GM23338 (cell line): ENCODE measurements around the gene HES3.

Experiments
- CREB1 ChIP-seq: fragments of 250-450 bp; sonication (Bioruptor Pico); IDR thresholded peaks from 2 replicates; pipeline ENCODE4 v1.5.0; 2020; ENCODE audit warnings: low read depth, mild to moderate bottlenecking, moderate library complexity
- EZH2phosphoT487 ChIP-seq: fragments of 200-600 bp; sonication (generic); IDR thresholded peaks from one replicate; pipeline ENCODE4 v1.8.1; 2018; ENCODE audit warnings: antibody characterized with exemption; ENCODE audit not compliant: unreplicated experiment
- POLR2AphosphoS5 ChIP-seq: IDR thresholded peaks from 2 replicates; pipeline ENCODE4 v1.6.1; 2016; ENCODE audit warnings: antibody characterized with exemption, low read depth
- TF ChIP-seq, protein P1 (sequence below), 2 experiments: fragments of 200-600 bp in 1 of 2; sonication (generic) in 1 of 2; conservative IDR thresholded peaks; 2 replicates each; pipeline versions ENCODE4 v1.5.1 to v1.6.1; 2016 to 2017; ENCODE audit warnings: antibody characterized with exemption in 2 of 2, low read depth in 2 of 2, mild to moderate bottlenecking in 2 of 2, moderate library complexity in 1 of 2
- TF ChIP-seq, protein P2 (sequence below): fragments of 250-450 bp; sonication (Bioruptor Pico); IDR thresholded peaks from 2 replicates; pipeline ENCODE4 v1.5.0; 2020; ENCODE audit warnings: mild to moderate bottlenecking, moderate library complexity

DNA sequence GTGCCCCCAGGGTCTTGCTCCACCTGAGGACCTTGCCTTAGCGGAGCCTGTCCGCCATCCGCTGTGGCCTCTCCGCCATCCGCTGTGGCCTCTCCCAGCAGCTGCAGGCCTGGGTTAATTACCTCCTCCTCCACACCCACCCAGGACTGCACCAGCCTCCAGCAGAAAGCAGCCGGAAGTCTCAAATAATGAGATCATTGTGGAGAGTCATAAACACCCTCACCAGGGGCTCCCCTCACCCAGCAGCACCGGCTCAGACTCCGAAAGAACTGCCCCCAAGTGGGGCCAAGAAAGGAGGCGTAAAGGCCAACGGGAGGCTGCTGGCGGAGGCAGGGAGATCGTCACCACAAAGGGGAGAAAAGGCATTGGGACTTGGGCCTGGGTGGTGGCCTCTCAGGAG is 27.6 kb downstream of the HES3 start:
- TF ChIP-seq, protein P1, sequence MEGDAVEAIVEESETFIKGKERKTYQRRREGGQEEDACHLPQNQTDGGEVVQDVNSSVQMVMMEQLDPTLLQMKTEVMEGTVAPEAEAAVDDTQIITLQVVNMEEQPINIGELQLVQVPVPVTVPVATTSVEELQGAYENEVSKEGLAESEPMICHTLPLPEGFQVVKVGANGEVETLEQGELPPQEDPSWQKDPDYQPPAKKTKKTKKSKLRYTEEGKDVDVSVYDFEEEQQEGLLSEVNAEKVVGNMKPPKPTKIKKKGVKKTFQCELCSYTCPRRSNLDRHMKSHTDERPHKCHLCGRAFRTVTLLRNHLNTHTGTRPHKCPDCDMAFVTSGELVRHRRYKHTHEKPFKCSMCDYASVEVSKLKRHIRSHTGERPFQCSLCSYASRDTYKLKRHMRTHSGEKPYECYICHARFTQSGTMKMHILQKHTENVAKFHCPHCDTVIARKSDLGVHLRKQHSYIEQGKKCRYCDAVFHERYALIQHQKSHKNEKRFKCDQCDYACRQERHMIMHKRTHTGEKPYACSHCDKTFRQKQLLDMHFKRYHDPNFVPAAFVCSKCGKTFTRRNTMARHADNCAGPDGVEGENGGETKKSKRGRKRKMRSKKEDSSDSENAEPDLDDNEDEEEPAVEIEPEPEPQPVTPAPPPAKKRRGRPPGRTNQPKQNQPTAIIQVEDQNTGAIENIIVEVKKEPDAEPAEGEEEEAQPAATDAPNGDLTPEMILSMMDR (conservative IDR thresholded peaks at IDR 0.05; ENCODE audit: low read depth in 2 of 2): no peak
- no peak for TF ChIP-seq EZH2phosphoT487
- no peak for TF ChIP-seq POLR2AphosphoS5
- TF ChIP-seq, protein P2, sequence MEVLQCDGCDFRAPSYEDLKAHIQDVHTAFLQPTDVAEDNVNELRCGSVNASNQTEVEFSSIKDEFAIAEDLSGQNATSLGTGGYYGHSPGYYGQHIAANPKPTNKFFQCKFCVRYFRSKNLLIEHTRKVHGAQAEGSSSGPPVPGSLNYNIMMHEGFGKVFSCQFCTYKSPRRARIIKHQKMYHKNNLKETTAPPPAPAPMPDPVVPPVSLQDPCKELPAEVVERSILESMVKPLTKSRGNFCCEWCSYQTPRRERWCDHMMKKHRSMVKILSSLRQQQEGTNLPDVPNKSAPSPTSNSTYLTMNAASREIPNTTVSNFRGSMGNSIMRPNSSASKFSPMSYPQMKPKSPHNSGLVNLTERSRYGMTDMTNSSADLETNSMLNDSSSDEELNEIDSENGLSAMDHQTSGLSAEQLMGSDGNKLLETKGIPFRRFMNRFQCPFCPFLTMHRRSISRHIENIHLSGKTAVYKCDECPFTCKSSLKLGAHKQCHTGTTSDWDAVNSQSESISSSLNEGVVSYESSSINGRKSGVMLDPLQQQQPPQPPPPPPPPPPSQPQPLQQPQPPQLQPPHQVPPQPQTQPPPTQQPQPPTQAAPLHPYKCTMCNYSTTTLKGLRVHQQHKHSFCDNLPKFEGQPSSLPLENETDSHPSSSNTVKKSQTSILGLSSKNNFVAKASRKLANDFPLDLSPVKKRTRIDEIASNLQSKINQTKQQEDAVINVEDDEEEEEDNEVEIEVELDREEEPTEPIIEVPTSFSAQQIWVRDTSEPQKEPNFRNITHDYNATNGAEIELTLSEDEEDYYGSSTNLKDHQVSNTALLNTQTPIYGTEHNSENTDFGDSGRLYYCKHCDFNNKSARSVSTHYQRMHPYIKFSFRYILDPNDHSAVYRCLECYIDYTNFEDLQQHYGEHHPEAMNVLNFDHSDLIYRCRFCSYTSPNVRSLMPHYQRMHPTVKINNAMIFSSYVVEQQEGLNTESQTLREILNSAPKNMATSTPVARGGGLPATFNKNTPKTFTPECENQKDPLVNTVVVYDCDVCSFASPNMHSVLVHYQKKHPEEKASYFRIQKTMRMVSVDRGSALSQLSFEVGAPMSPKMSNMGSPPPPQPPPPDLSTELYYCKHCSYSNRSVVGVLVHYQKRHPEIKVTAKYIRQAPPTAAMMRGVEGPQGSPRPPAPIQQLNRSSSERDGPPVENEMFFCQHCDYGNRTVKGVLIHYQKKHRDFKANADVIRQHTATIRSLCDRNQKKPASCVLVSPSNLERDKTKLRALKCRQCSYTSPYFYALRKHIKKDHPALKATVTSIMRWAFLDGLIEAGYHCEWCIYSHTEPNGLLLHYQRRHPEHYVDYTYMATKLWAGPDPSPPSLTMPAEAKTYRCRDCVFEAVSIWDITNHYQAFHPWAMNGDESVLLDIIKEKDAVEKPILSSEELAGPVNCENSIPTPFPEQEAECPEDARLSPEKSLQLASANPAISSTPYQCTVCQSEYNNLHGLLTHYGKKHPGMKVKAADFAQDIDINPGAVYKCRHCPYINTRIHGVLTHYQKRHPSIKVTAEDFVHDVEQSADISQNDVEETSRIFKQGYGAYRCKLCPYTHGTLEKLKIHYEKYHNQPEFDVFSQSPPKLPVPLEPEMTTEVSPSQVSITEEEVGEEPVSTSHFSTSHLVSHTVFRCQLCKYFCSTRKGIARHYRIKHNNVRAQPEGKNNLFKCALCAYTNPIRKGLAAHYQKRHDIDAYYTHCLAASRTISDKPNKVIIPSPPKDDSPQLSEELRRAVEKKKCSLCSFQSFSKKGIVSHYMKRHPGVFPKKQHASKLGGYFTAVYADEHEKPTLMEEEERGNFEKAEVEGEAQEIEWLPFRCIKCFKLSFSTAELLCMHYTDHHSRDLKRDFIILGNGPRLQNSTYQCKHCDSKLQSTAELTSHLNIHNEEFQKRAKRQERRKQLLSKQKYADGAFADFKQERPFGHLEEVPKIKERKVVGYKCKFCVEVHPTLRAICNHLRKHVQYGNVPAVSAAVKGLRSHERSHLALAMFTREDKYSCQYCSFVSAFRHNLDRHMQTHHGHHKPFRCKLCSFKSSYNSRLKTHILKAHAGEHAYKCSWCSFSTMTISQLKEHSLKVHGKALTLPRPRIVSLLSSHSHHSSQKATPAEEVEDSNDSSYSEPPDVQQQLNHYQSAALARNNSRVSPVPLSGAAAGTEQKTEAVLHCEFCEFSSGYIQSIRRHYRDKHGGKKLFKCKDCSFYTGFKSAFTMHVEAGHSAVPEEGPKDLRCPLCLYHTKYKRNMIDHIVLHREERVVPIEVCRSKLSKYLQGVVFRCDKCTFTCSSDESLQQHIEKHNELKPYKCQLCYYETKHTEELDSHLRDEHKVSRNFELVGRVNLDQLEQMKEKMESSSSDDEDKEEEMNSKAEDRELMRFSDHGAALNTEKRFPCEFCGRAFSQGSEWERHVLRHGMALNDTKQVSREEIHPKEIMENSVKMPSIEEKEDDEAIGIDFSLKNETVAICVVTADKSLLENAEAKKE: no peak
- TF ChIP-seq CREB1 (CRISPR knock-in tag): no peak
